NOMO-1 (cell line): ENCODE data around the gene PCID2.

Experiments used
- DNase-seq, 2 experiments: peaks; one replicate each; lab custom pipeline; 2025; ENCODE audit not compliant: unreplicated experiment in 2 of 2; lab: John Stamatoyannopoulos, UW

The PCID2 gene

GRCh38 chr13:113220141-113220598 is 11.7 kb upstream of the PCID2 start:
- no peak for DNase-seq

- DNase-seq, result no peak
These were observed 10.9 kb upstream of the PCID2 start for GRCh38 chr13:113219256-113219940.

GRCh38 chr13:113218586-113218985 is 10.1 kb upstream of the PCID2 start:
- no peak for DNase-seq

DNA sequence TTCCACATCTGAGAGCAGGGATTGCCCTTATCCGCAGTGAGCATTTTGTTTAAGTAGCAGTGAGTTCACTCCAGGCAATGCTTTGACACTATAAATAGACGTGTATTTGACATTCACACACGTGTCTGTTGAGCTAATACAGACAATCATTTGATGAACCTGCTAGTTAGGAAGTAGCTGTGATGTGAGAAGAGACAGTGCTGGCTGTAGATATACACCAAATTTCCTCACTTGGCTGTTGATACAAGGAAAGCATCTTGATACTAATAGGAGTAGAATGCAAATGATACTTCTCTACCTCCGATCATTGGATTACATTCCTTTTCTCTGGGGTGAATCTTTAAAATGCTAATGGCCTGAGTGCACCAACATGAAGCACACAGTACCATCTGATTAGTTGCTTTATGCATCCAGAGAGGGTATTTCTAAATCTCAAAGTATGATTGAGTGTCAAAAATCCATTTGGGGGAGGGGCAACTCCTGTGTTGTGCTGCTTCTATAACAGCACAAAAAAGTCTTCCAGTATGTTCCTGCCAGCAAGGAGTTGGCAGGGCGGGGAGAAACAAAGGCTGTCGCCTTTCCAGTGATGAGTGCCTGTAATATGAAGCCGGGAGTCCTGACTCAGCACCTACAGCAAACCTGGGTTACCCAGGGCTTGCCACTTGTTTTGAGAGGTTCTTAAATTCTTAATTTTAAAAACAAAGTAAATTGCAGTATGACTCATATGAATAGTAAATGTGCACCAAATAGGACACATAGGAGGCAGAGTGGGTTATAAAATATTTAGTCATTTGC is 8.0 kb upstream of the PCID2 start:
- no peak for DNase-seq

GRCh38 chr13:113211774-113212173 is 3.3 kb upstream of the PCID2 start:
- DNase-seq, result no peak

DNA sequence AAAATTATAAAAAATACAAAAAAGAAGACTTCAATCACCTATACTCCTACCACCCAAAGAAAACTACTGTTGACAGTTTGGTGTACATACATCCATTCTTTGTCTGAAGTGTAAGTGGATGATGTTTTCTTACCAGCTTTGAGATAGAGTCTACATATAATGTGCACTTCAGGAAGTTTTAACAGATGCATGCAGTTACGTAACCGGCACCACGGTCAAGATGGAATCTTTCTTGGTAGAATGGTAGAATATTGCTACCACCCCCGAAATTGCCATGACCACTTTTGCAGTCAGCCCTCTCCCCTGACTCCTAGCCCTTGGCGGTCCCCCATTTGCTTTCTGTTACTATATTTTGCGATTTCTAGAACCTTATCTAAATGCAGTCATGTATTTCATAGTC is 2.4 kb upstream of the PCID2 start:
- DNase-seq, result no peak

DNA sequence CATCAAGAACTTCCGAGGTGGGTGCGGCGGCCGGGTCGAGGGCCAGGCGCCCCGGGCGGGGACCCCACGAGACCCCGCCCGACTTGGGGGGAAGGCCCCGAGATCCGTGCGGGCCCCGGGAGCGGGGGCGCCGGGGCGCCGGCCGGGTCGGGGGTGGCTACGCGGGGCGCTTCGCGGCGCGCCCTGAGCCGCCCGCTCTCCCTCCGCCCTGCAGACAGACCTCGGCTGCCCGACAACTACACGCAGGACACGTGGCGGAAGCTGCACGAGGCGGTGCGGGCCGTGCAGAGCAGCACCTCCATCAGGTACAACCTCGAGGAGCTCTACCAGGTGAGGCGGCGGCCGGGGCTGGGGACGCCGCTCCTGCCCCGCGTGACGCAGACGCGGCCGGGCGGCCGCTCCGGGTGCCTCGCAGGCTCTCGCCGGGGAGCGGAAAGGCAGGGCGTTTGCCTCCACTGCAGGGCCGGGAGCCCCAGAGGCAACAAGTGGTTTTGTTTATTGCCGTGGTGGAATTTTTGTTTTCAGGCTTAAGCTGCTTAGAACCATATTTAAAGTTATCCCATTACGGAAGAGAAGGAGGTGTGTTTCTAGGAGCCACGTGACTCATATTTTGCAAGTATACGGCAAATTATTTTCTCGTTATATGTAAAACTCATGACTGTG is 1.4 kb upstream of the PCID2 start:
- DNase-seq, result peak; percentile 24 to 67

- peak; percentile 51 to 55 for DNase-seq
These were observed 878 bp upstream of the PCID2 start, which contains the start of gene CUL4A for GRCh38 chr13:113209336-113209758. CUL4A (plus strand) TSS chr13:113209613; CDS start chr13:113209628, 15 bp downstream.

GRCh38 chr13:113207890-113208420 is 514 bp downstream of the PCID2 start:
- DNase-seq, result peak in 1 of 2 experiments; percentile 28

DNA sequence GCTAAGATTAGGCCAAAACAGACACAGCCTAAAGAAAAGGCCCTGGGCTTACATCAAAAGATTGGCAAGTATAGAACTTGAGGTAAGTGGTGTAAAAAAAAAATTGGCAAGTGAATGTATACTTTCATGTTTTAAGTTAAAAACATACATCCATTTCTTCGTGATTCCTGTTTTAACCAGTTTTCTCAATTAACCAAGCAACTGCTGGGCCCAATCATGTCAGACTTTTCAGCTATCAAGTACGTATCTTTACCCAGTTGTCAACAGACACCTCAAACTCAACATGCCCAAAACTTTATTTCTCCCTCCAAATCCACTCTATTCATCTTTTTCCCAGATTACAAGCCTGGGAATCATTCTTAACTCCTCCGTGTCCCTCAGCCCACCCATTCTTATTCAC is 1.0 kb downstream of the PCID2 start:
- DNase-seq, result no peak

- DNase-seq, result no peak
These were observed 3.0 kb downstream of the PCID2 start for GRCh38 chr13:113205428-113205931.

GRCh38 chr13:113204378-113204734 is 4.1 kb downstream of the PCID2 start:
- DNase-seq, result no peak

- no peak for DNase-seq
These were observed 4.7 kb downstream of the PCID2 start for GRCh38 chr13:113203507-113204377.

- DNase-seq, result no peak
These were observed 5.6 kb downstream of the PCID2 start for GRCh38 chr13:113202912-113203311.

DNA sequence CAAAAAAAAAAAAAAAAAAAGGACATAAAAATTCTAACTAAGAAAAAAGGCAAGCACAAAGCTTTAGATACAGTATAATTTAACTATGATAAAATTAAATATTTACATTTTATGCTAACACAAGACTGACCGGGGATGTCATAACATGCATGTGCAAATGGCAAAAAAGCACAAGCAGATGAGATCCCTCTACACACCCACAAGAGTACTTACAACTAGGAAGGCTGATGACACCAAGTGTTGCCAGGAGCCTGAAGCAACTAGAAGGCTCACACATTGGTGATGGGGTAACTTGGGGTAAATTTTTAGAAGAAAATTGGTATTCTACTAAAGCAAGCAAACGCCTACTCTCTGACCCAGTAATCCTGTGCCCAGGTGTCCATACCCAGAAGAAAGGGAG is 6.7 kb downstream of the PCID2 start:
- no peak for DNase-seq

GRCh38 chr13:113196970-113197737 is 11.3 kb downstream of the PCID2 start:
- DNase-seq, result no peak

- DNase-seq, result no peak
These were observed 13.1 kb downstream of the PCID2 start for GRCh38 chr13:113195360-113195759.

DNA sequence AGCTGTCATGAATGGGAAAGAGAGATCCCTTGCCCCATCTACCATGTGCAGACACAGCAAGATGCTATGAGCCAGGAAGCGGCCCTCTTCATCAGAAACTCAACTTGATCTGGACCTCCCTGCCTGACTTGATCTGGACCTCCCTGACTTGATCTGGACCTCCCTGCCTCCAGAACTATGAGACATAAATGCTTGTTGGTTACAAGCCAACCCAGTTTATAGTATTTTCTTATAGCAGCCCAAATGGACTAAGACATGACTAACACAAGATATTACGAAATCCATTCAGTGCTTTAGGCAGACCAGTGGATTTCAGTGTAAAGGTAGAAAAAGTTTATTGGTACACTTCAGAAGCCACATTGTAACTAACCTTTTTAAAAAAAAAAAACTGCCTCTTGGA is 15.6 kb downstream of the PCID2 start:
- peak in 1 of 2 experiments; percentile 21 for DNase-seq

DNA sequence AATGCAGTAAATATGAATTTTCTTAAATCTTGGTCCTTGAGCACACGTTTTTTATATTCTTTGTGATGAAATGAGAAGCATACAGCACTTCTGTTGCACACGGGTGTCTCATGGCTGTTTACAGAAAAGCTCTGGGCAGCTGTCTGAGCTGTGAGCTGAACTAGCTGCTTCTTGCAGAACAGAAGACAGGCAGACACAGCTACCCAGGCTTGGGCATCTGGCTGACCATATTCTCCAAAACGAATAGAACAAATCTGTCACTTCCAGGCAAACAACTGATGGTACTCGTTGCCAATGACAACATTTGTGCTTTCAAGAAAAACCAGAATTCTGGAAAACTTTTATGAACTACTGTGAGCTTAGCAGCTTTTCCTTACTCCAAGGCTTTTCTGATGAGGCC is 16.2 kb downstream of the PCID2 start:
- no peak for DNase-seq
